ENCODE results near the gene TRIM45.

GRCh38 chr1:117106478-117106877, 15.1 kb downstream of the TRIM45 start:
- TF ChIP-seq EZH2phosphoT487 (IDR thresholded peaks at IDR 0.05; ENCODE audit: low read depth, severe bottlenecking, unreplicated experiment) = no peak
- no peak for TF ChIP-seq CTCF (IDR thresholded peaks at IDR 0.05; ENCODE audit: poor library complexity)
- TF ChIP-seq EZH2 (IDR thresholded peaks at IDR 0.05; ENCODE audit: borderline replicate concordance) = no peak
